ENCODE data around the gene FANCM.

FANCM gene

GRCh38 chr14:45135659-45136395 lies at the start of gene FANCM (continued):
- TF ChIP-seq, protein P1, sequence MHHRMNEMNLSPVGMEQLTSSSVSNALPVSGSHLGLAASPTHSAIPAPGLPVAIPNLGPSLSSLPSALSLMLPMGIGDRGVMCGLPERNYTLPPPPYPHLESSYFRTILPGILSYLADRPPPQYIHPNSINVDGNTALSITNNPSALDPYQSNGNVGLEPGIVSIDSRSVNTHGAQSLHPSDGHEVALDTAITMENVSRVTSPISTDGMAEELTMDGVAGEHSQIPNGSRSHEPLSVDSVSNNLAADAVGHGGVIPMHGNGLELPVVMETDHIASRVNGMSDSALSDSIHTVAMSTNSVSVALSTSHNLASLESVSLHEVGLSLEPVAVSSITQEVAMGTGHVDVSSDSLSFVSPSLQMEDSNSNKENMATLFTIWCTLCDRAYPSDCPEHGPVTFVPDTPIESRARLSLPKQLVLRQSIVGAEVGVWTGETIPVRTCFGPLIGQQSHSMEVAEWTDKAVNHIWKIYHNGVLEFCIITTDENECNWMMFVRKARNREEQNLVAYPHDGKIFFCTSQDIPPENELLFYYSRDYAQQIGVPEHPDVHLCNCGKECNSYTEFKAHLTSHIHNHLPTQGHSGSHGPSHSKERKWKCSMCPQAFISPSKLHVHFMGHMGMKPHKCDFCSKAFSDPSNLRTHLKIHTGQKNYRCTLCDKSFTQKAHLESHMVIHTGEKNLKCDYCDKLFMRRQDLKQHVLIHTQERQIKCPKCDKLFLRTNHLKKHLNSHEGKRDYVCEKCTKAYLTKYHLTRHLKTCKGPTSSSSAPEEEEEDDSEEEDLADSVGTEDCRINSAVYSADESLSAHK (tag by site-specific recombination; IDR thresholded peaks at IDR 0.05): no peak
- TF ChIP-seq YY1 (tag by site-specific recombination; IDR thresholded peaks at IDR 0.05) (no peak), ZNF37A (tag by site-specific recombination; IDR thresholded peaks at IDR 0.05) (no peak), ZNF112 (tag by site-specific recombination; IDR thresholded peaks at IDR 0.05) (no peak), ZNF292 (tag by site-specific recombination; IDR thresholded peaks at IDR 0.05; ENCODE audit: borderline replicate concordance, low read depth) (no peak), ZNF184 (tag by site-specific recombination; IDR thresholded peaks at IDR 0.05) (peak; percentile 31; the same call in 1 of the 2 replicates), KLF9 (tag by site-specific recombination; IDR thresholded peaks at IDR 0.05; ENCODE audit: low read depth) (no peak), IKZF3 (tag by site-specific recombination; IDR thresholded peaks at IDR 0.05) (0 out of 2 replicates have a peak, but pooled peaks have one; percentile 16), ZNF175 (tag by site-specific recombination; IDR thresholded peaks at IDR 0.05) (no peak), MZF1 (tag by site-specific recombination; IDR thresholded peaks at IDR 0.05; ENCODE audit: borderline replicate concordance) (peak; percentile 32; the same call in 1 of the 2 replicates), ZNF560 (tag by site-specific recombination; IDR thresholded peaks at IDR 0.05; ENCODE audit: borderline replicate concordance) (no peak), ZNF558 (tag by site-specific recombination; IDR thresholded peaks at IDR 0.05) (peak; percentile 23; the same call in 1 of the 2 replicates), GLIS1 (tag by site-specific recombination; IDR thresholded peaks at IDR 0.05) (no peak), ZNF544 (tag by site-specific recombination; IDR thresholded peaks at IDR 0.05) (no peak), ZNF585B (tag by site-specific recombination; IDR thresholded peaks at IDR 0.05) (no peak), ZNF266 (tag by site-specific recombination; IDR thresholded peaks at IDR 0.05; ENCODE audit: low read depth) (no peak), ZBTB8A (tag by site-specific recombination; IDR thresholded peaks at IDR 0.05) (no peak), ZNF362 (tag by site-specific recombination; IDR thresholded peaks at IDR 0.05) (no peak), ZNF521 (tag by site-specific recombination; IDR thresholded peaks at IDR 0.05) (no peak), ZNF398 (tag by site-specific recombination; IDR thresholded peaks at IDR 0.05) (no peak), ZSCAN23 (tag by site-specific recombination; IDR thresholded peaks at IDR 0.05) (no peak), ZNF76 (tag by site-specific recombination; IDR thresholded peaks at IDR 0.05; ENCODE audit: borderline replicate concordance, low read depth) (no peak; the same call in 1 of the 2 replicates), BCL11B (tag by site-specific recombination; IDR thresholded peaks at IDR 0.05; ENCODE audit: low read depth) (no peak), MYNN (tag by site-specific recombination; IDR thresholded peaks at IDR 0.05; ENCODE audit: borderline replicate concordance) (no peak), HOXC10 (CRISPR knock-in tag; IDR thresholded peaks at IDR 0.05) (no peak), ZBTB20 (tag by site-specific recombination; IDR thresholded peaks at IDR 0.05) (peak; percentile 40; the same call in 1 of the 2 replicates), ZNF529 (tag by site-specific recombination; IDR thresholded peaks at IDR 0.05; ENCODE audit: insufficient replicate concordance) (no peak), ZNF501 (tag by site-specific recombination; IDR thresholded peaks at IDR 0.05) (0 out of 2 replicates have a peak, but pooled peaks have one; percentile 10)
- TF ChIP-seq, protein P2, sequence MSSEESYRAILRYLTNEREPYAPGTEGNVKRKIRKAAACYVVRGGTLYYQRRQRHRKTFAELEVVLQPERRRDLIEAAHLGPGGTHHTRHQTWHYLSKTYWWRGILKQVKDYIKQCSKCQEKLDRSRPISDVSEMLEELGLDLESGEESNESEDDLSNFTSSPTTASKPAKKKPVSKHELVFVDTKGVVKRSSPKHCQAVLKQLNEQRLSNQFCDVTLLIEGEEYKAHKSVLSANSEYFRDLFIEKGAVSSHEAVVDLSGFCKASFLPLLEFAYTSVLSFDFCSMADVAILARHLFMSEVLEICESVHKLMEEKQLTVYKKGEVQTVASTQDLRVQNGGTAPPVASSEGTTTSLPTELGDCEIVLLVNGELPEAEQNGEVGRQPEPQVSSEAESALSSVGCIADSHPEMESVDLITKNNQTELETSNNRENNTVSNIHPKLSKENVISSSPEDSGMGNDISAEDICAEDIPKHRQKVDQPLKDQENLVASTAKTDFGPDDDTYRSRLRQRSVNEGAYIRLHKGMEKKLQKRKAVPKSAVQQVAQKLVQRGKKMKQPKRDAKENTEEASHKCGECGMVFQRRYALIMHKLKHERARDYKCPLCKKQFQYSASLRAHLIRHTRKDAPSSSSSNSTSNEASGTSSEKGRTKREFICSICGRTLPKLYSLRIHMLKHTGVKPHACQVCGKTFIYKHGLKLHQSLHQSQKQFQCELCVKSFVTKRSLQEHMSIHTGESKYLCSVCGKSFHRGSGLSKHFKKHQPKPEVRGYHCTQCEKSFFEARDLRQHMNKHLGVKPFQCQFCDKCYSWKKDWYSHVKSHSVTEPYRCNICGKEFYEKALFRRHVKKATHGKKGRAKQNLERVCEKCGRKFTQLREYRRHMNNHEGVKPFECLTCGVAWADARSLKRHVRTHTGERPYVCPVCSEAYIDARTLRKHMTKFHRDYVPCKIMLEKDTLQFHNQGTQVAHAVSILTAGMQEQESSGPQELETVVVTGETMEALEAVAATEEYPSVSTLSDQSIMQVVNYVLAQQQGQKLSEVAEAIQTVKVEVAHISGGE (tag by site-specific recombination; conservative IDR thresholded peaks at IDR 0.05; ENCODE audit: low read depth): peak; percentile 98
- TF ChIP-seq, protein P3, sequence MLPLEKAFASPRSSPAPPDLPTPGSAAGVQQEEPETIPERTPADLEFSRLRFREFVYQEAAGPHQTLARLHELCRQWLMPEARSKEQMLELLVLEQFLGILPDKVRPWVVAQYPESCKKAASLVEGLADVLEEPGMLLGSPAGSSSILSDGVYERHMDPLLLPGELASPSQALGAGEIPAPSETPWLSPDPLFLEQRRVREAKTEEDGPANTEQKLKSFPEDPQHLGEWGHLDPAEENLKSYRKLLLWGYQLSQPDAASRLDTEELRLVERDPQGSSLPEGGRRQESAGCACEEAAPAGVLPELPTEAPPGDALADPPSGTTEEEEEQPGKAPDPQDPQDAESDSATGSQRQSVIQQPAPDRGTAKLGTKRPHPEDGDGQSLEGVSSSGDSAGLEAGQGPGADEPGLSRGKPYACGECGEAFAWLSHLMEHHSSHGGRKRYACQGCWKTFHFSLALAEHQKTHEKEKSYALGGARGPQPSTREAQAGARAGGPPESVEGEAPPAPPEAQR (tag by site-specific recombination; IDR thresholded peaks at IDR 0.05): no peak

Measured in HEK293 (cell line).